ENCODE measurements around the gene NPAS4. TPM values are rescaled to one million over a fixed set of nuclear protein-coding genes. Genes with fewer than 3 reads are reported as not detected.
A peak's percentile ranks its signal among the peaks of the same experiment; 100 is the strongest.

Gene NPAS4
- total and polyA plus RNA-seq, 9 of the 15 experiments (the other 6 are each of a cell fraction or from before 2014, with no cell fraction given): not detected

GRCh38 chr11:66421492-66422205, 814 bp downstream of the NPAS4 start (continued):
- peak; percentile 96 for TF ChIP-seq ZNF449 (CRISPR knock-in tag; IDR thresholded peaks at IDR 0.05)
- no peak for TF ChIP-seq RBM25 (IDR thresholded peaks at IDR 0.05; ENCODE audit: low read depth, low read length, severe bottlenecking)
- peak; percentile 98 for TF ChIP-seq NR4A1 (CRISPR knock-in tag; IDR thresholded peaks at IDR 0.05)
- peak; percentile 96 for TF ChIP-seq NR4A1 (tag; IDR thresholded peaks at IDR 0.05)
- peak; percentile 93 for TF ChIP-seq E2F3 (CRISPR knock-in tag; IDR thresholded peaks at IDR 0.05)
- TF ChIP-seq ATF7 (IDR thresholded peaks at IDR 0.05): no peak
- peak; percentile 100 for TF ChIP-seq LCOR (CRISPR knock-in tag; IDR thresholded peaks at IDR 0.05)
- TF ChIP-seq ZNF165 (CRISPR knock-in tag; IDR thresholded peaks at IDR 0.05; ENCODE audit: borderline replicate concordance): peak; percentile 97
- no peak for TF ChIP-seq RBM15 (IDR thresholded peaks at IDR 0.05; ENCODE audit: insufficient read depth, low read length)
- no peak for TF ChIP-seq RBM17 (IDR thresholded peaks at IDR 0.05; ENCODE audit: borderline replicate concordance, low read depth, low read length)
- no peak for TF ChIP-seq HNRNPH1 (optimal IDR thresholded peaks at IDR 0.05; ENCODE audit: low read depth, low read length)
- TF ChIP-seq YY1 (IDR thresholded peaks at IDR 0.05; ENCODE audit: borderline replicate concordance in 1 of 3, control insufficient read depth in 1 of 3, extremely low read depth in 1 of 3, insufficient read depth in 3 of 3, insufficient read length in 1 of 3, insufficient replicate concordance in 2 of 3, low read depth in 1 of 3, low read length in 2 of 3): peak in 2 of 3 experiments; percentile 55 to 75
- peak; percentile 100 for TF ChIP-seq CXXC5 (CRISPR knock-in tag; IDR thresholded peaks at IDR 0.05)
- peak; percentile 93; the same call in 1 of the 2 replicates for TF ChIP-seq ZFPM2 (CRISPR knock-in tag; IDR thresholded peaks at IDR 0.05)
- TF ChIP-seq MITF (IDR thresholded peaks at IDR 0.05): 0 out of 2 replicates have a peak, but pooled peaks have one; percentile 10
- TF ChIP-seq RBBP5 (IDR thresholded peaks at IDR 0.05; ENCODE audit: borderline replicate concordance, insufficient read depth, low read length, poor library complexity, severe bottlenecking): no peak
- no peak for TF ChIP-seq ZBTB2 (IDR thresholded peaks at IDR 0.05)
- TF ChIP-seq KDM4B (IDR thresholded peaks at IDR 0.05; ENCODE audit: borderline replicate concordance in 2 of 2, low read depth in 1 of 2): peak; percentile 94 to 100; a peak in 3 of 4 replicates
- TF ChIP-seq ZEB2 (IDR thresholded peaks at IDR 0.05): no peak
- TF ChIP-seq FOXO4 (CRISPR knock-in tag; IDR thresholded peaks at IDR 0.05): peak; percentile 82
